HG02884 (cell line): Measurements from ENCODE around the gene AJM1.
"Not testable (repeated sequence)": the region's sequence is repeated elsewhere in the genome, so short reads cannot be mapped to it uniquely, and the experiment has no call there.

Experiments used
- ATAC-seq: cut with Tn5 transposase; IDR thresholded peaks from one replicate; pipeline ENCODE4 v1.9.1; 2021; ENCODE audit warnings: mild to moderate bottlenecking, moderate library complexity; ENCODE audit not compliant: unreplicated experiment

AJM1 gene

GRCh38 chr9:136843159-136843800 lies 1.0 kb downstream of the AJM1 start:
- ATAC-seq, result not testable (repeated sequence)

GRCh38 chr9:136843801-136844740 lies 1.8 kb downstream of the AJM1 start:
- ATAC-seq, result not testable (repeated sequence)

DNA sequence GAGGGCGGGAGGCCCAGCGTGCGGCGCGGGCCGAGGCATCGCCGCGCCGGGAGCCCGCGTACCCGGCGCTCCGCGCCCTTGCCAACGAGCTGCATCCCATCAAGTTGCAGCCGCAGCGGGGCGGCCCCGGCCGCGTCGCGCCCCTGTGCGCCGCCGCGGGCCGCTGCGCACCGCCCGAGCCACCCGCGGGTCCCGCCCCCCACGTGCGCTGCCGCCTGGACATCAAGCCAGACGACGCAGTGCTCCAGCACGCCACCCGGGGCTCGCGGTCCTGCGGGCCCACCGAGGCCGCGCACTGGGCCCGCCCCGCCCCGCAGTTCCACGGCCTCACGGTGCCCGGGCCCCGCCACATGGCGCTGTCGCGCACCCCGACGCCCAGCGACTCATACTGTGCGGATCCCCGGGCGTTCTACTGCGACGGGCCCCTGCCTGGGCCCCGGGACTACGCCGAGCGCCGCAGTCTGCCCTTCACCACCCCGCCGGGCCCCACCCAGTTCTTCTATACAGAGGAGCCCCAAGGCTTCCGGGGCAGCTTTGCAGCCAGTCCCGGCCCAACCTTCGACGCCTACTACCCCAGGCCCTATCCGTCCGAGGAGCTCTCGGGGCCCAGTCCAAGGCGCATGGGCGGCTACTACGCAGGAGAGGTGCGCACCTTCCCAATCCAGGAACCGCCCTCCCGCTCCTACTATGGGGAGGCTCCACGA lies 2.6 kb downstream of the AJM1 start:
- ATAC-seq, result no peak

GRCh38 chr9:136845465-136846260 lies 3.4 kb downstream of the AJM1 start:
- ATAC-seq, result no peak

DNA sequence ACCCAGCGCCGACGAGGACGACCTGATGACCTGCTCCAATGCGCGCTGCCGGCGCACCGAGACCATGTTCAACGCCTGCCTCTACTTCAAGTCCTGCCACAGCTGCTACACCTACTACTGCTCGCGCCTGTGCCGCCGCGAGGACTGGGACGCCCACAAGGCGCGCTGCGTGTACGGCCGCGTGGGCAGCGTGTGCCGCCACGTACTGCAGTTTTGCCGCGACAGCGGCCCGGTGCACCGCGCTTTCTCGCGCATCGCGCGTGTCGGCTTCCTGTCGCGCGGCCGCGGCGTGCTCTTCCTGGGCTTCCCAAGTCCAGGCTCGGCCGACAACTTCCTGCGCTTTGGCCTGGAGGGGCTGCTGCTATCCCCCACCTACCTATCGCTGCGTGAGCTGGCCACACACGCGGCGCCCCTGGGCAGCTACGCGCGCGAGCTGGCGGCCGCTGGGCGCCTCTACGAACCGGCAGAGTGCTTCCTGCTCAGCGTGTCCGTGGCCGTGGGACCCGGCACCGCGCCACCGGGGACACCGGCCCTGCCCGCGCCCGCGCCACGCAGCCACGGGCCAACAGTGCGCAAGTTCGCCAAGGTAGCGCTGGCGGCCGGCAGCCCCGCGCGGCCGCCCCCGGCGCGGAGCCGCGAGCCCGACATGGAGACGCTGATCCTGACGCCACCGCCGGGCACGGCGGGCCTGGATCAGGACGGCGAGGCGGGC lies 4.3 kb downstream of the AJM1 start:
- no peak for ATAC-seq

- ATAC-seq, result no peak
Observed at GRCh38 chr9:136847088-136847825, 5.0 kb downstream of the AJM1 start.

DNA sequence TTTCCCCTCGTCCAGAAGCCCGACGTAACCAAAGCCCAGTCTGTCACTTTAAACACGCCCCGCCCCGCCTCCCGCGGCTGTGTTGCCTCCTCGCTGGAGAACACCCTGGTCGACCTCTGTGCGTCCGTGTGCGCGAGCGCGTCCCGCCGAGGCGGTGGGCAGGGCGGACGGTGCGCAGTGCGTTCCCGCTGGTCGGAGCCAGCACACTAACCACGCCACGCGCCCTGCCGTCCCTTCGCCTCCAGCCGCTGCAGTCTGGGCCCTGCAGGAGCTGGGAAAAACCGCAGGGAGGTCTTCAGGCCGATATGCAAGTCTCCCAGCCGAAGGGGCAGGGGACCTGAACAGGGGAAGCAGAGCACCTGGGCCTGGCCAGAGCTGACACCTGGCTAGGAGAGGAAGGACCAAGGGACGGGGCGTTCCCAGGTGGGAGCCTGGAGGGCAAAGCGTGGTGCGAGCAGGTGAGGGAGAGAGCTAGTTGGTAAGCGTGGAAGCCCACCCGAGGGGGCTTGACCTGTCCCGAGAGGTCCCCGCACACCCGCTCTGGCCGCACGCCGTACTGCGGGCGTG lies 5.6 kb downstream of the AJM1 start:
- no peak for ATAC-seq

GRCh38 chr9:136848393-136849037 lies 6.2 kb downstream of the AJM1 start:
- no peak for ATAC-seq

DNA sequence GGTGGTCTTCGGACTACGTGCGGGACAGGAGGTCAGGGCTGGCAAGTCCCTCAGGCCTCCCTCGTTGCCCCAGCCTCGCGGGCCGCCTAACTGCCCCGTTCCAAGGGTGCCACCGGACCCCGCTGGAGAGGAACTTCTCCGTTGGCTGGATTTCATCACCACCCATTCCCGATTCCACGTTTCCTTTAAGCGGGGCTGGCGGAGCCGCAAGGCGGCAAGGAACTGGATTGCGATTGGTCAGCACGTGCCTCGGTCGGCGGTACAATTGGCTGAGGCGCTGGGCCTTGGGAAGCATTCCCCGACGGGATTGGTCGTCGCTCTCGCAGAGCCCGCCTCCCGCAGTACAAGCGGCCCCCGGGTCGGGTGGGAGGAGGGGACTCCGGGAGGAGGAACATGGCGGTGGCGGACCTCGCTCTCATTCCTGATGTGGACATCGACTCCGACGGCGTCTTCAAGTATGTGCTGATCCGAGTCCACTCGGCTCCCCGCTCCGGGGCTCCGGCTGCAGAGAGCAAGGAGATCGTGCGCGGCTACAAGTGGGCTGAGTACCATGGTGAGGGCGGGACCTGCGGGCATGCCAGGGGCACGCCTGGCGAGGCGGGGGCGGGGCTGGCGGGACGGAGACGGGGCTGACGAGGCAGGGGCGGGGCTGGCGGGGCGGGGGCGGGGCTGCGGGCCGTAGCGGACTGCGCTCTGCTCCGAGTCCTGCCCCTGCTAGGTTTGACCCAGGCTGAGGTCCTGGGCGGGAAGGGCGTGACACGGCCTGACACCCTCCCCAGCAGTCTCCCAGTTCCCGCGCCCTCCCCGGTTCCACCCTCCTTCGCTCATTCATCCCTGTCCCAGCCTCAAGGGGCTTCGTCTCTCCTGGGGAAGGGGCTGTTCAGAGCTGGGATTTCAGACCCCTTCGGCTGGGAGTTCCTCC lies 7.0 kb downstream of the AJM1 start, which contains the start of gene PHPT1:
PHPT1 (plus strand) TSS at position 372 of the 922 bp plus-strand sequence; CDS start at position 394, 22 bp downstream.
- ATAC-seq, result peak; percentile 89

DNA sequence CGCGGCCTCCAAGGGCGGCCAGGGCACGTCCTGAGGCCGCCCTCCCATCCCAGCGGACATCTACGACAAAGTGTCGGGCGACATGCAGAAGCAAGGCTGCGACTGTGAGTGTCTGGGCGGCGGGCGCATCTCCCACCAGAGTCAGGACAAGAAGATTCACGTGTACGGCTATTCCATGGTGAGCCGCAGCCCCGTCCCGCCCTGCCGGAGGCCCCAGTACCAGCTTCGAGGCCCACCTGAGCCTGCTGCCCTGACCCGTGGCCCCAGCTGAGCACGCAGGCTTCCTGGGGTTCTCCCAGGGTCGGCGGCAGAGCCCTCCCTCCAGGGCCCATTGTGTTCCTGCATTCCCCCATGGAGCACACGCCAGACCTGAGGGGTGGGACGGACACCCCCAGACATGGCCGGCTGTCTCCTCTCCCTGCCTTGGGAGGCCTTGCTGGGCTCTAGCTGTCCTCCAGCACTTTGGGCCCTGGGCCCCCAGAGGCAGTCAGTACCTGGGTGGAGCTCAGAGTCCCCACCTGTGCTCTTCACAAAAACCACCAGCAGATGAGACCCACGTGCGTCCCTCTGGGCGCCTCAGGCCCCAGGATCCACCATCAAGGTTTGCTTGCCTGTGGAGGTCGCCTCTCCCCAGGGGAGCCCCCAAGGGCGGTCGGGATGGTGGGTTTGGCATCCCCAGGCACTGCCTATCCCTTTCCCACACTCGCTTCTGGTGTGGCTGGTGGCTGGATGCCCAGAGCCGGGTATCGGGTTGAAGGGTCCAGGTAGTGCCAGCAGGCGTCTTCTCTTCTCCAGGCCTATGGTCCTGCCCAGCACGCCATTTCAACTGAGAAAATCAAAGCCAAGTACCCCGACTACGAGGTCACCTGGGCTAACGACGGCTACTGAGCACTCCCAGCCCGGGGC lies 7.9 kb downstream of the AJM1 start:
- no peak for ATAC-seq

- no peak for ATAC-seq
Observed at GRCh38 chr9:136850866-136851775, 8.8 kb downstream of the AJM1 start.

DNA sequence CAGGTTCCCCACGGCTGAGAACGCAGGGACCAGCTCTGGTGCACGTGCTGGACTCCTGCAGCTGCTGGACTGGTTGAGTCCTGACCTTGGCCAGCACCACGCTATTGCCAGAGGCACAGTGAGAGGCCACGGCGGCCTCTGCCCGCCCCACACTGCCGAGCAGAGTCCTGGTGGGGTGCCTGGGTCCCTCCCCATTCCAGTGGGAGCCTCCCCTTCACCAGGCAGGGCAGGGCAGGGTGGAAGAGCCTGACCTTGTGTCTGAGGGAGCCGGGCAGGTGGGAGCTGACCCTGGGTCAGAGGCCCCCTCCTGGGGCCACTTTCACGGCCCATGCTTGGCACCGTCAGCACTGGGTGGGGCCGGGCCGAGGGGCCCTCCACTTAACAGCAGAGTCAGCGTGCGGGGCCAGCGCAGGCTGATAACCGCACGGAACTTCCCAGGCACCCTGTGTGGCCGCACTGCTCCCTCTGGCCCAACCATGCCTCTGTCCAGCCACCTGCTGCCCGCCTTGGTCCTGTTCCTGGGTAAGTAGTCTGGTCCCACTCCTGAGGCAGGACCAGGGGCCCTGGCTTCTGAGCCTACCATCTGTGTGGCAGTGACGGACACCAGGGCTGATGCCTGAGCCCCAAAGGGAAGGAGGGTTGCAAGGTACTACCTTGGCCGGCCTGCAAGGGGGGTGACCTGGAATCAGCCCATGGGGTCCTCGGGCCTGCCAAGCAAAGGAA lies 9.8 kb downstream of the AJM1 start, which contains the start of gene MAMDC4:
MAMDC4 (plus strand) TSS at position 406 of the 723 bp plus-strand sequence; CDS start at position 477, 71 bp downstream.
- no peak for ATAC-seq

- no peak for ATAC-seq
Observed at GRCh38 chr9:136852664-136853595, 10.7 kb downstream of the AJM1 start.
